ENCODE measurements around the gene COL8A2. TPM values are rescaled to one million over a fixed set of nuclear protein-coding genes. Genes with fewer than 3 reads are reported as not detected.

COL8A2 gene
- total RNA-seq, 4 donors from 2014 or later: 43.3 to 57.8 (median 50.6) TPM

DNA sequence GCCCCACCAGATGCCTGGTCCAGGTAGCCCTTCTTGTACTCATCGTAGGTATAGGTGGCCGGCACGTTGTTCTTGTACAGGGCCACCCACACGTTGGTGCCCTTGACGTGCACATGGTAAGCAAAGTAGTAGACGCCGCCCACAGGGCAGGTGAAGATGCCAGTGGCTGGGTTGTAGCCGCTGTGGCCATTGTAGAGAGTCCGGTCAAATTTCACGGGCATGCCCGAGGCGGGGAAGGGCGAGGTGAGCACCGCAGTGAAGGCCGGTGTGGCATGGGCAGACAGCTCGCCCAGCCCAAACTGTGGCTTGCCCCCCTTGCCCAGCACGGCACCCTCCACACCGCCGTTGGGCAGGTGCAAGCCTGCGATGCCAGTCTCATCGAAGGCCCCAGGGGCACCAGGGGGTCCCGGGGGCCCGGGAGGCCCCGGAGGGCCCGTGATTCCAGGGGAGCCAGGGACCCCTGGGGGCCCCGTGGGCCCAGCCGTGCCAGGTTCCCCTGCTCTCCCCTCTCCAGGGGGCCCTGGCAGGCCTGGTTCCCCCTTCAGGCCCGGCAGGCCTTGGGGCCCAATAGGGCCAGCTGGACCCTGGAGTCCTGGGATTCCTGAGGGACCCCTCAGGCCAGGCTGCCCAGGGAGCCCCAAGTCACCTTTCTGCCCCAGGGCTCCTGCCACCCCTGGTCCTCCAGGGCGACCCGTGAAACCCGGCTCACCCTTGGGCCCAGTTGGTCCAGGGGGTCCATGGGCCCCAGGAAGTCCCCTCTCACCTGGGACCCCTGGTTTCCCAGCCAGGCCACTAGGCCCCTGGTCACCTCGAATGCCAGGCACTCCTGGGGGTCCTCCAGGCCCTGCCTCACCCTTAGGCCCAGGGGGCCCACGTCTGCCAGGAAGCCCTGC lies 27.1 kb downstream of the COL8A2 start:
- no peak overlapping the region for H3K4me3 ChIP-seq
- H3K27me3 ChIP-seq: no peaks in the 10 kb centered on the region
- TF ChIP-seq POLR2AphosphoS5 (IDR thresholded peaks at IDR 0.05) (no peak), EP300 (IDR thresholded peaks at IDR 0.05) (no peak), POLR2A (IDR thresholded peaks at IDR 0.05) (no peak)
- TF ChIP-seq, protein P1, sequence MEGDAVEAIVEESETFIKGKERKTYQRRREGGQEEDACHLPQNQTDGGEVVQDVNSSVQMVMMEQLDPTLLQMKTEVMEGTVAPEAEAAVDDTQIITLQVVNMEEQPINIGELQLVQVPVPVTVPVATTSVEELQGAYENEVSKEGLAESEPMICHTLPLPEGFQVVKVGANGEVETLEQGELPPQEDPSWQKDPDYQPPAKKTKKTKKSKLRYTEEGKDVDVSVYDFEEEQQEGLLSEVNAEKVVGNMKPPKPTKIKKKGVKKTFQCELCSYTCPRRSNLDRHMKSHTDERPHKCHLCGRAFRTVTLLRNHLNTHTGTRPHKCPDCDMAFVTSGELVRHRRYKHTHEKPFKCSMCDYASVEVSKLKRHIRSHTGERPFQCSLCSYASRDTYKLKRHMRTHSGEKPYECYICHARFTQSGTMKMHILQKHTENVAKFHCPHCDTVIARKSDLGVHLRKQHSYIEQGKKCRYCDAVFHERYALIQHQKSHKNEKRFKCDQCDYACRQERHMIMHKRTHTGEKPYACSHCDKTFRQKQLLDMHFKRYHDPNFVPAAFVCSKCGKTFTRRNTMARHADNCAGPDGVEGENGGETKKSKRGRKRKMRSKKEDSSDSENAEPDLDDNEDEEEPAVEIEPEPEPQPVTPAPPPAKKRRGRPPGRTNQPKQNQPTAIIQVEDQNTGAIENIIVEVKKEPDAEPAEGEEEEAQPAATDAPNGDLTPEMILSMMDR (IDR thresholded peaks at IDR 0.05): no peak
- no peaks in the 10 kb centered on the region for H3K9me3 ChIP-seq
- peak overlapping the region in 2 of 4 donors; percentile 7 to 19 for H3K27ac ChIP-seq
- 80 to 97% methylated on average over 1 to 6 of the region's 33 CpGs for WGBS, 2 donors (ENCODE audit: low coverage in 1 of 2)
- peaks cover 0 to 36% (median 5%) of the 10 kb centered on the region in 3 donors for H3K4me1 ChIP-seq
- H3K36me3 ChIP-seq: peaks cover 0 to 46% of the 10 kb centered on the region in 2 donors
- no peak for ATAC-seq

DNA sequence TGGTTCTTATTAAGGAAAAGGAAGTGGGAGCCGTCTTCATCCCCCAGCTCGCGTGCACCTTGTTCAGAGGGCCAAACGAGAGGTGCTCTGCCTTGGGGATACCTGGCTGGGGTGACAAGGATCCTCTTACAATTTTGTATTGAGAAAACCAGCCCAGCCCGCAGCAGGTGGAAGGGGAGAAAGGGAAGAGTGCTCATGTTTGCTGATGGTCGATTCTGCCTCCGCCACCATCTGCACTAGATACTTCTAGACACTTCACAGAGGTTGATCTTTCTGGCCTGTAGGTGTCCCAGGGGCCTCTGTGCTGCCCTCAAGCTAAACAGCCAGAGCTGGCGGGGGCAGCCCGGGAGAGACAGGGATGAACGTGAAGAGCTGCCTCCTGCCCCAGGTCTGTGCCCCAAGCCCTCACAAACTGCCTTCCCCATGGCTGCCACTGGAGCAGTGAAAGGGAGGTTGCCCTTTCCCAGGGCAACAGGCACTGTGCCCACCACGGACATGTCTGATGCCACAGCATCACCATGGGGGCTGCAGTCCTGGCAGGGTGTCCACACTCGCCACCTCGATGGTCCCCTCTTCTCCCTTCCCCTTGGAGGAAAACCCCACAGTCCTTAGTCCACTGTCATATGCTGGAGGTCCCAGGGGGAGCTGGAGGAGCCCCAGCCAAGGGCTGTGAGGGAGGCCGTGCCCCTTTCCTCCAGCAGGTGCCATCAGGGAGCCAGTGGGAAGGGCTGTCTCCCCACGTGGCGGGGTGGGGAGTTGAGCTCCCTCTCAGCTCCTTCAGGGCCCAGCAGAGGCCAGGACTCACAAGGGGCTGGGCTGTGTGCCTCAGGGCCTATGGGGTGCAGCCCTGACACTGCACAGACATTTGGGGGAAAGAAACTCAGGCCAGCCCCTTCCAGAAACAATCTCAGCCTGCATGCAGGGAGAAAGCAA lies 28.3 kb downstream of the COL8A2 start:
- TF ChIP-seq POLR2A (IDR thresholded peaks at IDR 0.05) (no peak), EP300 (IDR thresholded peaks at IDR 0.05) (no peak), POLR2AphosphoS5 (IDR thresholded peaks at IDR 0.05) (no peak)
- TF ChIP-seq, protein P1 (IDR thresholded peaks at IDR 0.05): no peak
- 67% methylated on average over 3 to 4 of the region's 16 CpGs for WGBS, 2 donors (ENCODE audit: low coverage in 1 of 2)
- Histone ChIP-seq H3K27ac (peak overlapping the region in 2 of 4 donors; percentile 3 to 12), H3K36me3 (peaks cover 0 to 58% of the 10 kb centered on the region in 2 donors), H3K4me3 (no peak overlapping the region), H3K27me3 (no peaks in the 10 kb centered on the region), H3K9me3 (no peaks in the 10 kb centered on the region), H3K4me1 (peaks cover 0 to 48% (median 5%) of the 10 kb centered on the region in 3 donors)
- no peak for ATAC-seq

DNA sequence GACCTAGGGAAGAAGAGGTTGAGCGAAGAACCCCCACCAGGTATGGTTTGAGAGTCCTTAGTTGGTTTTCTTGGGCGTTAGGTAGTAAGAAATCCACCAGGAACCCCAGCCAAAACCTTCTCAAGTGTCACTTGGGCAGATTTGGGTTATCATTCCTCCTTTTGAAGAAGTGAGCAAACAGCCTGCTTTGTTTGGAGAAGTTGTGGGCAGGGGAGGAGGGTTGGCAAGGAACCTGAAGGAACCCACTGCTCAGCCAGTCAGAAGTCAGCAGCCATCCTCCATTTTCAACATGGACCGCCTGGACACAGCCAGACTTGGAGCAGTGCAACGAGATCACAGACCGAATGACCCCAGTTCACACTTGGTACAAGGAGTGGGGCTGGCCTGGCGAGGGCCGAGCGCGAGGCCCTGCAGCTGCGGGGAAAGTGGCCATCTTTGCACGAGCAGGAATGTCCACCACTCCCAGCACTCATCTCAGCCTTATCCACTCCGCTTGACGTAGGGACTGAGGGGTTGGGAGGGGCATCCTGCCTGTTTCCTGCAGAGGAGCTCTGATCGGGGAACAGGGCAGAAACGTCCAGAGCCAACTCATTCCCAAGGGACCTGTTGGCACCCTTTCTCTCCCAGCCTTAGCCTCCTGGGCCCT lies 29.1 kb downstream of the COL8A2 start:
- peaks cover 0 to 67% of the 10 kb centered on the region in 2 donors for H3K36me3 ChIP-seq
- no peaks in the 10 kb centered on the region for H3K9me3 ChIP-seq
- WGBS, 2 donors (ENCODE audit: low coverage in 1 of 2): 20 to 52% methylated on average over 1 to 4 of the region's 15 CpGs
- TF ChIP-seq POLR2AphosphoS5 (IDR thresholded peaks at IDR 0.05) (no peak), POLR2A (IDR thresholded peaks at IDR 0.05) (no peak), EP300 (IDR thresholded peaks at IDR 0.05) (no peak)
- TF ChIP-seq, protein P1 (IDR thresholded peaks at IDR 0.05): no peak
- H3K4me1 ChIP-seq: peaks cover 0 to 57% (median 5%) of the 10 kb centered on the region in 3 donors
- no peak overlapping the region for H3K4me3 ChIP-seq
- no peak for ATAC-seq
- no peaks in the 10 kb centered on the region for H3K27me3 ChIP-seq
- H3K27ac ChIP-seq: peak overlapping the region in 1 of 4 donors; percentile 3

DNA sequence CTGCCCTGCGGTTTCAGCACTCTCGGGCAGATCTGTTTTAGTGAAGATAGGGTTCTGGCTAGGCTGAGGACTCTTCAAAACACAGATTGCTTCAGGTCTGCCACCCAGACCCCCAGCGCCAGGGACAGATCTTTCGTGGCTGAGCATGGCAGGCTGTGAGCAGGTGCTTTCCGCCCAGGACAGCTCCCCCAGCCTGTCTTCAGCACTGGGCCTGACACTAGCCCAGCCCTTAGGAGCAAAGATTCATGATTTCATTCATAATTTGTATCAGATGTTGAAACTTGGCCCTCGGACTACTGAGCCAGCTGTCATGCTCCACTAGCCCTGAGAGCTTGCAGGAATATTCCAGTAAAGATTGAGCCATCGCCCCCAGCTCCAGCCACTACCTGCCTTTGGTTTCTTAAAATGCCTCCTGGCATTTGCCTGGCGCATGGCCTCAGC lies 30.4 kb downstream of the COL8A2 start:
- TF ChIP-seq EP300 (IDR thresholded peaks at IDR 0.05) (no peak), POLR2A (IDR thresholded peaks at IDR 0.05) (no peak), POLR2AphosphoS5 (IDR thresholded peaks at IDR 0.05) (no peak)
- TF ChIP-seq, protein P1 (IDR thresholded peaks at IDR 0.05): no peak
- peaks cover 0 to 60% (median 8%) of the 10 kb centered on the region in 3 donors for H3K4me1 ChIP-seq
- no peak for ATAC-seq

More for the DNA sequence above, 30.4 kb downstream of the COL8A2 start:
- 40 to 56% methylated on average over 1 to 3 of the region's 8 CpGs for WGBS, 2 donors (ENCODE audit: low coverage in 1 of 2)
- no peak overlapping the region for H3K4me3 ChIP-seq
- no peaks in the 10 kb centered on the region for H3K9me3 ChIP-seq
- no peaks in the 10 kb centered on the region for H3K27me3 ChIP-seq
- peaks cover 0 to 70% of the 10 kb centered on the region in 2 donors for H3K36me3 ChIP-seq
- peak overlapping the region in 1 of 4 donors; percentile 33 for H3K27ac ChIP-seq
